Gastroesophageal sphincter (tissue), 3 donors: Measurements from ENCODE around the gene HEBP1.

Source experiments
- CTCF ChIP-seq, 4 experiments: fragments of 200-600 bp in 2 of 4; fragments of 450-650 bp in 2 of 4; sonication (generic) in 1 of 4; IDR thresholded peaks; one replicate each; pipeline ENCODE4 v1.5.1; 2017 to 2019; ENCODE audit warnings: antibody characterized with exemption in 4 of 4, mild to moderate bottlenecking in 2 of 4, moderate library complexity in 2 of 4
- EP300 ChIP-seq: sonication (generic); formaldehyde crosslinking; IDR thresholded peaks from one replicate; pipeline ENCODE4 v1.6.1; 2017; ENCODE audit warnings: antibody characterized with exemption, mild to moderate bottlenecking
- POLR2A ChIP-seq, 2 donors: fragments of 450-650 bp; IDR thresholded peaks; one replicate each; pipeline ENCODE4 v1.6.1; 2017; ENCODE audit warnings: antibody characterized with exemption in 2 of 2, mild to moderate bottlenecking in 2 of 2, moderate library complexity in 1 of 2
- POLR2AphosphoS5 ChIP-seq: sonication (generic); formaldehyde crosslinking; IDR thresholded peaks from one replicate; pipeline ENCODE4 v1.6.1; 2017; ENCODE audit warnings: antibody characterized with exemption

GRCh38 chr12:12996209-12996608 is 3.9 kb downstream of the HEBP1 start:
- TF ChIP-seq POLR2A (IDR thresholded peaks at IDR 0.05) (no peak), CTCF (IDR thresholded peaks at IDR 0.05) (no peak), POLR2AphosphoS5 (no peak), EP300 (no peak)
